Lower leg skin (tissue), 3 donors: ENCODE data around the gene CAMK2G.

Source experiments
- CTCF ChIP-seq, 3 donors: fragments of 450-650 bp; IDR thresholded peaks; one replicate each; pipeline ENCODE4 v1.5.1; 2016; ENCODE audit warnings: antibody characterized with exemption in 3 of 3, mild to moderate bottlenecking in 3 of 3, moderate library complexity in 2 of 3
- POLR2A ChIP-seq, 2 donors: fragments of 450-650 bp; IDR thresholded peaks; one replicate each; pipeline ENCODE4 v1.6.1; 2016 to 2017; ENCODE audit warnings: antibody characterized with exemption in 2 of 2, mild to moderate bottlenecking in 1 of 2, moderate library complexity in 1 of 2

- TF ChIP-seq CTCF (IDR thresholded peaks at IDR 0.05) (no peak), POLR2A (IDR thresholded peaks at IDR 0.05) (no peak)
Observed at GRCh38 chr10:73868655-73869195, 5.6 kb downstream of the CAMK2G start.
